GM18507 (cell line): ENCODE results near the gene KLRC4.
"Not testable (repeated sequence)": the region's sequence is repeated elsewhere in the genome, so short reads cannot be mapped to it uniquely, and the experiment has no call there.

Source experiments
- DNase-seq: peaks from one replicate; pipeline ENCODE4 v3.0.0; 2011; ENCODE audit warnings: low read depth; ENCODE audit not compliant: insufficient read length; ENCODE audit errors: extremely low spot score
- FAIRE-seq: peaks from 2 replicates; lab custom pipeline; 2011; peaks lifted over from hg19 to GRCh38; lab: Jason Lieb, UNC

Gene KLRC4

GRCh38 chr12:10372559-10372958, 37.0 kb downstream of the KLRC4 start:
- no peak for DNase-seq
- no peak for FAIRE-seq

DNA sequence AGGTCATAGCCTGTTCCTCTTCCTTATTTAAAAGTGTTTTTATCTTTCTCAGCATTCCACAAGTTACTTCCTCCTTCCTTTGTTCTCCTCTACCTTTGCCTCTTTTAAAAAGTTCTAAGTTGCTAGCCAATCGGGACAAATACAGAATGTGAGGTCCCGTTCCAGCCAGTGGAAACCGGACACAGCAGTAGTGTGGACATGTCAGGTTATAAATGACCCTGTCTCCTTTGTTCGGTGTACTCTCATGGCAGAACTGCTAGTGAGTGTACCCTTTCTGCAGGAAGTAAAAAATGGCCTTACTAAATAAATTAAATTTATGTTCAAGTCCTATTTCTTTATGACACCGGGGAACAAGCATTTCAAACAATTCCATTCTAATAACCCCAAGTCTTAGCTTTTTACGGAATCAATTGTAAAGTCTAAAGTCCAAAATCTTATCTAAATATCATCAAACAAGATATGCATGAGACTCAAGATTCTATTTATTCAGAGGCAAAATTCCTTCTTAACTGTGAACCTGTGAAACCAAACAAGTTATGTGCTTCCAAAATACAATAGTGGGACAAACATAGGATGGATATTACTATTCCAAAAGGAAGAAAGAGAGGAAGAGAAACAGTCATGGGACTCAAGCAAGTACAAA, 37.5 kb downstream of the KLRC4 start:
- not testable (repeated sequence) for DNase-seq, FAIRE-seq

- no peak for DNase-seq
- FAIRE-seq: no peak
Measured at GRCh38 chr12:10369557-10370415, 39.8 kb downstream of the KLRC4 start.

GRCh38 chr12:10368206-10369171, 41.1 kb downstream of the KLRC4 start:
- FAIRE-seq: no peak
- DNase-seq: no peak

DNA sequence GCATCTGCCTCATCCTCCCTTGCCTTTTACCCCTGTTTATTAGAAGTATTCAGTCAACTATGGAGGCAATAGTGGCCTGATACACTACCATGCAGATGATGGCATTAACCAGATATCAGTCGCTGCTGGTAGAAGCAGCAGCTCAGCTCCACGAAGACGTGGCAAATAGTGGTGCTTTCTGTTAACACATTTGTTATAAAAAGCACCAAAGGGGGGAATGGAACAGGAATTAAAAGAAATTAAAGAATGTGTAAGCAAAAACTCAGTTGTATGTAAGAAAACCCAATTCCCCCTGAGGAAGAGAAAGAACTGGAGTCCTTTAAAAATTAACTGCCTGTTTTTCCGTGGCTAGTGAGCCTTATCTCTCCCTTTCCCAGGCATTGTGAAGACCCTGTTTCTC, 41.8 kb downstream of the KLRC4 start:
- FAIRE-seq, DNase-seq: not testable (repeated sequence)

GRCh38 chr12:10366875-10367274, 42.7 kb downstream of the KLRC4 start:
- DNase-seq (no peak), FAIRE-seq (no peak)

GRCh38 chr12:10365696-10366405, 43.7 kb downstream of the KLRC4 start:
- FAIRE-seq (no peak), DNase-seq (no peak)

DNA sequence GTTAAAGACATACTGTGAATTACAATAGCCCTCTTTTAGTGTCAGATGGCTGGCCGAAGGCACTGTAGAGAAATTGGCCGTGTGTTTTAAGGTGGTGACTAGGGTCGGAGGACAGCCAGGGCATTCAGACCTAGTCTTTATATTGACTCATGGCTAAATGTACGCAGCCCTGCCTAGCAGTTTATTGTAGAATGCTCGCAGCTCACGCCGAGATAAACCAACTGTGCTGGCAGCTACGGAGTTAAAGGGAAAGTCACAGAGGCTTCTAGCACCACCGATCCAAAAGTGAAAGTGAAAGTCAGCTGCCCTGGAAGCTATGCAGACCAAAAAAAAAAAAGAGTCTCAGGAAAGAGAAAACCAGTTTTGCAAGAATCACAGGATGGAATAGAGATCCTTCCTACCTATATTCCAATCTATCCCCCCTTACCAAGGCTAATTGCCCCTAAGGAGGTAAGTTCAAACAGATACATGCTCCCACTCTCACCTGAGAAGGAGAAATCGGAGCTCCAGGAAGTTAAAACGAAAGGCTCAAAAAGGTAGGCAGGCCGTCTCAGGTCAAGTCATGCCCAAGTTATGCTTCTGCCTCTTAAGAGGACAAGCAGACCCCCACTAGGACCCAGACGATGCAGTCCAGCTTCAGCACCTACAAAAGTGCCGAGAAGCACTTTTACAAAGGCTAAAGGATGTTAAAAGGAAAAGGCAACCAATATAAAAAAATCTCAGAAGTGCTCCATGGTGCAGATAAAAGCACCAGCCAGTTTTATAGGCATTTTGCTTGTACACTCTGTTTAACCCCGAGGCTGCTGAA, 44.5 kb downstream of the KLRC4 start:
- DNase-seq (no peak), FAIRE-seq (no peak)

DNA sequence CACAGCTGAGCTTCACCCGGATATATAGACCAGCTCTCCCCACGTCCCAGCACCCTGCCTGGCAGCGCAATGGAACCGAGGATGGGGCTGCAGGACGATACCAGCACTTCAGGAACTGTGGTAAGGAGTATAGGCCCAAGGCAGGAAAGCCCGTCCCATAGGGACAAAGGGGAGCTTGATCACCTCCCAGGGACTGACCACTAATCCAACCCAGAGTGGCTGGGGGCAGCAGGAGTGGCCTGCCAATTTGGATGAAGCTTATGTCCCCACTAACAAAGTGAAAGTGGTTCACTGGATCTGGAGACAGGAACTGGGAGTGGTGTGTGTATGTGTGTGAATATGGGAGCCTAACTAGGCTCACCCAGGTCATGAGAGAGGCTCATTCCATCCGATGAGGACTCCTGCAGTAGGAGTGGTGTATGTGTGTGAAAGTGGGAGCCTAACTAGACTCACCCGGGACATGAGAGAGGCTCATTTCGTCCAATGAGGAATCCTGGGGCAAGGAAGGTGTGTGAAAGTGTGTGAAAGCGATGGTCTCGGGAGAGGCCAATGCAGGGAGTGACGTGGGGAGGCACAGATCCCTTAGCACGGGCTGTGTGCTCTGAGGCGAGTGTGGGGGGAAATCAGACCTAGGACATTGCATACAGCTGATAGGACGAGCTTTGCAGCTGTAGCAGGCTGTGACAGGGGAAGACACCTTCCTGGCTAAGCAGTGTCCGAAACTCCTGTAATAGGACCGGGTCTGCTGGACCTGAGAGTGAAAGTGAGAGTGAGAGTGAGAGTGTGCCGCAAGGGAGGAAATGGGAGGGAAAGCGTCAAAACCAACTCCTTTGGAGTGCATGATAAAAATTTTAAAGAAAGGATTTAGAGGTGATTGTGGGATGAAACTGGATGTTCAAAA, 45.4 kb downstream of the KLRC4 start:
- FAIRE-seq (peak; percentile 83), DNase-seq (peak; percentile 32)

- FAIRE-seq (no peak), DNase-seq (no peak)
Measured at GRCh38 chr12:10363658-10363913, 46.0 kb downstream of the KLRC4 start.

DNA sequence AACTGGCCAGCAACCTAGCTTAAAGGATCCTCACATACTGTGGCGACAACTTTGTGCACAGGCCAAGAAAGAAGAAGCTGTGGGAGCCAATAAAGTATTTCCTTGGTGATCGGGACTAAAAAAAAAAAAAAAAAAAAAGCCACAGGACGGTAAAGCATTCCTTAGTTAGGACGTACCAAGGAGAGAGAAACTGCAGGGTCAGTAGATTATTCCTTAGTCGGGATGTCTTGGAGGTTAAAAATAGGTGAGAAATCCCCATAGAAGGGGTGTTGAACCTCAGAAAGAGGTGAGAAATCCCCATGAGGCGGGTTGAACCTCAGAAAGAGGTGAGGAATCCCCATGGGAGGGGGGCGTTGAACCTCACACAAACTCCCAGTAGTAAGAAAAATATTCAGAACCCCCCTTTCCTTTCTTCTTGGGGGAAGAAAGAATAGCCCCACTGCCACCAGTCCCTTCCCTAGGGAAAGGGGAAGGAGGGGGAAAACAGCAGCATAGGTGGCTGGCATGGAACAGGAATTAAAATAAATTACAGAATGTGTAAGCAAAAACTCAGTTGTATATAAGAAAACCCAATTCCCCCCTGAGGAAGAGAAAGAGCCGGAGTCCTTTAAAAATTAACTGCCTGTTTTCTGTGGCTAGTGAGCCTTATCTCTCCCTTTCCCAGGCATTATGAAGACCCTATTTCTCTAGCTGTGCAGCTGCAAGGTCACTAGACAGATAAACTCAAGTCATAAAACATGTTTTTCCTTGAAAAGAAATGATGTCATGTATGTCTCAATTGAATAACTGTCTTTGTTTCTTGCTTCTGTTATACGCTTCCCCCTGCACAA, 46.5 kb downstream of the KLRC4 start:
- no peak for FAIRE-seq
- DNase-seq: no peak

- FAIRE-seq (no peak), DNase-seq (no peak)
Measured at GRCh38 chr12:10362325-10362724, 47.2 kb downstream of the KLRC4 start.

- no peak for DNase-seq
Measured at GRCh38 chr12:10361622-10362021, 47.9 kb downstream of the KLRC4 start.

GRCh38 chr12:10361084-10361483, 48.5 kb downstream of the KLRC4 start:
- FAIRE-seq (no peak), DNase-seq (no peak)

More at GRCh38 chr12:10361622-10362021, 47.9 kb downstream of the KLRC4 start:
- no peak for FAIRE-seq

DNA sequence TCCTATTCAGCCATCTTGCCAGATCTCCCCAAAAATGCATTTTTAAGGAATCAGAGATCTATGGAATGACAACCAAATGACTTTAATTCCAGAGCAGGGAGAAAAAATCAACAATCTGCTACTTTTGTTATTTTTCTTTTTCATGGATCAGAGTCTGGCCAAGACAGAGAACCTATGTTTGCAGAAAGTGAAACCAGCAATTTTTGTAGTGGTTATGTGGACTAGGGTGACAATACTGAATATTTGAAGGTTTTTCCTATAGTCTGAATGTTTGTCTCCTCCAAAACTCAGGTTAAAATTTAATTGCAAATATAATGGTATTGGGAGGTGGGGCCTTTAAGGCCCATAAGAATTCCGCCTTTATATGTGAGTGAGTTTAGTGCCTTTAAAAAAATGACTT, 50.6 kb downstream of the KLRC4 start:
- no peak for FAIRE-seq
- no peak for DNase-seq

GRCh38 chr12:10358131-10358530, 51.4 kb downstream of the KLRC4 start:
- no peak for FAIRE-seq
- DNase-seq: no peak
